ENCODE data around the gene C4BPA. TPM values are rescaled to one million over a fixed set of nuclear protein-coding genes. Genes with fewer than 3 reads are reported as not detected.

The C4BPA gene
- total RNA-seq, 1 donor = not detected

GRCh38 chr1:207155028-207155427 is 51.0 kb downstream of the C4BPA start:
- Histone ChIP-seq H3K27ac (ENCODE audit: low read depth, low read length) (no peak overlapping the region), H3K79me2 (ENCODE audit: insufficient read depth, low read length) (no peaks in the 10 kb centered on the region), H3K27me3 (ENCODE audit: insufficient read depth, low read length) (no peaks in the 10 kb centered on the region), H3K4me2 (ENCODE audit: insufficient read depth, low read length) (no peak overlapping the region), H3K4me1 (ENCODE audit: insufficient read depth, low read length) (no peaks in the 10 kb centered on the region), H2AFZ (ENCODE audit: low read length) (no peak overlapping the region), H3K9me3 (ENCODE audit: low read depth, low read length) (no peaks in the 10 kb centered on the region), H3K4me3 (ENCODE audit: insufficient read depth, low read length) (no peak overlapping the region), H3K36me3 (ENCODE audit: insufficient read depth, low read length) (no peaks in the 10 kb centered on the region), H4K20me1 (ENCODE audit: insufficient read depth, low read length) (no peaks in the 10 kb centered on the region)
- no peak for TF ChIP-seq CTCF (IDR thresholded peaks at IDR 0.05; ENCODE audit: extremely low read depth, low read depth, low read length)
- DNase-seq (ENCODE audit: insufficient read length, low spot score, missing footprints) = no peak

- no peak overlapping the region for H3K4me2 ChIP-seq (ENCODE audit: insufficient read depth, low read length)
- H3K27ac ChIP-seq (ENCODE audit: low read depth, low read length) = no peak overlapping the region
- no peaks in the 10 kb centered on the region for H3K4me1 ChIP-seq (ENCODE audit: insufficient read depth, low read length)
- H3K36me3 ChIP-seq (ENCODE audit: insufficient read depth, low read length) = no peaks in the 10 kb centered on the region
- H2AFZ ChIP-seq (ENCODE audit: low read length) = no peak overlapping the region
- H3K9me3 ChIP-seq (ENCODE audit: low read depth, low read length) = no peaks in the 10 kb centered on the region
- no peak overlapping the region for H3K4me3 ChIP-seq (ENCODE audit: insufficient read depth, low read length)
- H4K20me1 ChIP-seq (ENCODE audit: insufficient read depth, low read length) = no peaks in the 10 kb centered on the region
- H3K27me3 ChIP-seq (ENCODE audit: insufficient read depth, low read length) = no peaks in the 10 kb centered on the region
- DNase-seq (ENCODE audit: insufficient read length, low spot score, missing footprints) = no peak
- TF ChIP-seq CTCF (IDR thresholded peaks at IDR 0.05; ENCODE audit: extremely low read depth, low read depth, low read length) = no peak
- H3K79me2 ChIP-seq (ENCODE audit: insufficient read depth, low read length) = no peaks in the 10 kb centered on the region
Observed at GRCh38 chr1:207156095-207156494, 52.1 kb downstream of the C4BPA start.

GRCh38 chr1:207156826-207157225 is 52.8 kb downstream of the C4BPA start:
- no peak overlapping the region for H3K27ac ChIP-seq (ENCODE audit: low read depth, low read length)

GRCh38 chr1:207164086-207164485 is 60.1 kb downstream of the C4BPA start:
- Histone ChIP-seq H3K27me3 (ENCODE audit: insufficient read depth, low read length) (no peaks in the 10 kb centered on the region), H2AFZ (ENCODE audit: low read length) (no peak overlapping the region), H3K4me2 (ENCODE audit: insufficient read depth, low read length) (no peak overlapping the region), H3K4me3 (ENCODE audit: insufficient read depth, low read length) (no peak overlapping the region), H3K36me3 (ENCODE audit: insufficient read depth, low read length) (no peaks in the 10 kb centered on the region), H3K27ac (ENCODE audit: low read depth, low read length) (no peak overlapping the region), H3K9me3 (ENCODE audit: low read depth, low read length) (no peaks in the 10 kb centered on the region), H4K20me1 (ENCODE audit: insufficient read depth, low read length) (no peaks in the 10 kb centered on the region), H3K4me1 (ENCODE audit: insufficient read depth, low read length) (no peaks in the 10 kb centered on the region), H3K79me2 (ENCODE audit: insufficient read depth, low read length) (no peaks in the 10 kb centered on the region)
- TF ChIP-seq CTCF (IDR thresholded peaks at IDR 0.05; ENCODE audit: extremely low read depth, low read depth, low read length) = no peak
- DNase-seq (ENCODE audit: insufficient read length, low spot score, missing footprints) = no peak

More at GRCh38 chr1:207156826-207157225, 52.8 kb downstream of the C4BPA start:
- Histone ChIP-seq H3K9me3 (ENCODE audit: low read depth, low read length) (no peaks in the 10 kb centered on the region), H3K36me3 (ENCODE audit: insufficient read depth, low read length) (no peaks in the 10 kb centered on the region), H3K27me3 (ENCODE audit: insufficient read depth, low read length) (no peaks in the 10 kb centered on the region), H4K20me1 (ENCODE audit: insufficient read depth, low read length) (no peaks in the 10 kb centered on the region), H3K79me2 (ENCODE audit: insufficient read depth, low read length) (no peaks in the 10 kb centered on the region), H3K4me2 (ENCODE audit: insufficient read depth, low read length) (no peak overlapping the region), H3K4me1 (ENCODE audit: insufficient read depth, low read length) (no peaks in the 10 kb centered on the region), H2AFZ (ENCODE audit: low read length) (no peak overlapping the region), H3K4me3 (ENCODE audit: insufficient read depth, low read length) (no peak overlapping the region)
- DNase-seq (ENCODE audit: insufficient read length, low spot score, missing footprints) = no peak
- no peak for TF ChIP-seq CTCF (IDR thresholded peaks at IDR 0.05; ENCODE audit: extremely low read depth, low read depth, low read length)

Data from osteoblast (primary cell).